Stimulated activated CD4-positive, alpha-beta T cell treated with anti-CD3 and anti-CD28 coated beads, Interleukin-1b, Interleukin-23, amount 100 ng/mL, for 1 hour (primary cell): ENCODE measurements around the gene NRXN2.
"Not testable (repeated sequence)": the region's sequence is repeated elsewhere in the genome, so short reads cannot be mapped to it uniquely, and the experiment has no call there.

Experiments used
- DNase-seq, 2 donors: peaks; one replicate each; pipeline ENCODE4 v3.0.0-alpha.2; 2020; ENCODE audit warnings: low read depth in 2 of 2

The NRXN2 gene

GRCh38 chr11:64675450-64676260 is 47.3 kb downstream of the NRXN2 start:
- DNase-seq: no peak

GRCh38 chr11:64674774-64675173 is 48.2 kb downstream of the NRXN2 start:
- DNase-seq: no peak

- DNase-seq: no peak
These were observed 49.7 kb downstream of the NRXN2 start for GRCh38 chr11:64673279-64673678.

DNA sequence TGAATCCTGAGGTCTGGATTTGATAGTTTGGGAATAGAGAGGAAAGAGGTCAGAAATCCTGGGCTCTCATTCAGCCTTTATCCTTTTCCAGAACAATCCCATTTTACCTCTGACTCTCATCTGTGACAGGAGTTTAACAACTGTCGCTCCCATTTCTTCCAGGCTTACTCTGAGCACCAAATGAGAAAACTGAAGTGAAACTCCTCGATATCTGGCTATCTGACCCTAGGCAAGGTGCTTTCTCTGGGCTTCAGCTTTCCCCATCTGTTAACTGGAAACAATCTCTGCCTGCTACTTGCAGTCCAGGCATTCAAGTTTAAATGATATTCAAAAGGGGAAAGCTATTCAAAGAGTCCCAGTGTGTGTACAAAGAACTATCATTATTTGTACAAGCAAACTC is 50.1 kb downstream of the NRXN2 start:
- no peak for DNase-seq

DNA sequence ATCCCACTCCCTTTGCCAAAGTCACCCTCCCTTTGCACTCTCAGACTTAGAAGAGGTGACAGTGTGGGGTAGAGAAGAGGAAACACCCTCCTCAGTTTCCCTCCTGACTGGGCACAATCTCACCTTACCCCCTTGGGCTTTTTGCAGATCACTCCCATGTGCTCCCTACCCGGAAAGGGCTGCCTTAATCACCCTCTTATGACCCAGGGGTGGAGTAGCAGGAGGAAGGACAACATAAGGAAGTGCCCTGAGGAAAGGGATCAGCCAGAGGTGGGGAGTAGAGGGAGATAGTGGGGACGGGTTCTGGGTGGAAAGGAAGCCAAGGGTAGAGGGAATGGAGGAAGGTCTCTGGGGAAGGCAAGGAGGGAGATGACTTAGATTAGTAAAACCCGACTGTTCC is 52.0 kb downstream of the NRXN2 start:
- DNase-seq: no peak

GRCh38 chr11:64667154-64667745 is 55.7 kb downstream of the NRXN2 start:
- DNase-seq: no peak

GRCh38 chr11:64665411-64665821 is 57.6 kb downstream of the NRXN2 start:
- no peak for DNase-seq

GRCh38 chr11:64664236-64664870 is 58.6 kb downstream of the NRXN2 start:
- DNase-seq: not testable (repeated sequence)

DNA sequence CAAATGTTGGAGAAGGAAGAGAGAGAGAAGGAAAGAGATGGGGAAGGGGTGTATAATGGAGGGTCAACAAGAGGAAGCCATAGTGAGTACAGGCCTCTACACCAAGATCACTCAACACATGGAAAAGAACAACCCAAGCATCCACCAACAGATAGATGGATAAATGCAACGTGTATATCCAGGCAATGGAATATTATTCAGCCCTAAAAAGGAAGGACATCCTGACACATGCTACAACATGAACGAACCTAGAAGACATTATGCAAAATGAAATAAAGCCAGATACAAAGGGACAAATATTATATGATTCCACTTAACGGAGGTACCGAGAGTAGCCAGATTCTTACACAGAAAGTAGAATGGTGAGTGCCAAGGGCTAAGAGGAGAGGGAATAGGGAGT is 59.3 kb downstream of the NRXN2 start:
- DNase-seq: no peak

DNA sequence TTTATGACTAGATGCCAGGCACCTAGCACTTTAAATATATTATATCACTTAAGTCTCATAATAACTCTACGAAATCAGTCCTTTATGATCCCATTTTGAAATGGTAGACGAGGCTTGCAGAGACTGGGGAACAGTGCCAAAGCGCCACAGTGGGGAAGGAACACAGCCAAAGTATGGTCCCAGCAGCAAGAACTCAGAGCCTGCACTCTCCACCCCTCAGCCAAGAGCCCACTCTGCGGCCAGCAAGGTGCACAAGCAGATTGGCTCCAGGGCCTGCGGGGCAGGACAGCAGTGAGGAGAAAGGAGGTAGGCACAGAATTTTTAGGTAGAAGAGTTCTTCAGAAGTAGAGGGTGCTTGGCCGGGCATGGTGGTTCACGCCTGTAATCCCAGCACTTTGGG is 61.4 kb downstream of the NRXN2 start:
- DNase-seq: no peak

GRCh38 chr11:64661146-64661545 is 61.9 kb downstream of the NRXN2 start:
- DNase-seq: no peak

DNA sequence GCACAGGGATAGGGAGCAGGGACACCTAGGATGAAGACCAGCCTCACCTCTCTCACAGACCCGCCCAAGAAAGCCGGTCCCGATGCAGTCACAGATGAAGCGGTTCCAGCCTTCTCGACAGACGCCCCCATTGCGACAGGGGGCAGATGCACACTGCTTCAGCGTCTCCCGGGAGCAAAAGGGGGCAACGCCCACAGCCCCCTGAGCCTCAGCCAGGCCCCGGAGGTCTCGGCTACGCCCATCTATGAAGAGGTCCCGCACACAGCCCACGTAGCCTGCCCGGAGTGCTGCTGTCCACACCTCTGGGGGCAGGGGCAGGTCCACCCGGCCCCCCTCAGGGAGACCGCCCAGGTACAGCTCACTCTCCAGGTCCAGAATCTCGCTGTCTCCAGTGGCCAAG is 62.3 kb downstream of the NRXN2 start:
- DNase-seq: no peak

DNA sequence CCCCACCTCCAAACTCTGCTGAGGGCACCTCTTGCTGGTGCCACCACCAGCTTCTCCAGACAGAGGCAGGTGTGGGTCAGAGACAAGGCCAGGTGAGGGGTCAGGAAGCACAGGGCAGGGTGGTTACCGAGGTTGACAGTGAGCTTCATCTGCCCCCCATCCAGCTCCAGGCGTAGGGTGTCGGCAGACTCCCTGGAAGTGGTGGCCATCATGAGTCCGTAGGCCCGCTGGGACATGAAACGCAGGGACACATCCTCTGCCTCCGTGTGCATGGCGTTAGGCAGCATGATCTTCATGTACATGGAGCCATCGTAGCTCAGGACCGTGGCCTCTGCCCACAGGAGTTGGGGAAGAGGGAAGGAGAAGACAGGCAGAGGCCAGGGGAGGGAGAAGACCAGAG is 62.8 kb downstream of the NRXN2 start:
- no peak for DNase-seq

DNA sequence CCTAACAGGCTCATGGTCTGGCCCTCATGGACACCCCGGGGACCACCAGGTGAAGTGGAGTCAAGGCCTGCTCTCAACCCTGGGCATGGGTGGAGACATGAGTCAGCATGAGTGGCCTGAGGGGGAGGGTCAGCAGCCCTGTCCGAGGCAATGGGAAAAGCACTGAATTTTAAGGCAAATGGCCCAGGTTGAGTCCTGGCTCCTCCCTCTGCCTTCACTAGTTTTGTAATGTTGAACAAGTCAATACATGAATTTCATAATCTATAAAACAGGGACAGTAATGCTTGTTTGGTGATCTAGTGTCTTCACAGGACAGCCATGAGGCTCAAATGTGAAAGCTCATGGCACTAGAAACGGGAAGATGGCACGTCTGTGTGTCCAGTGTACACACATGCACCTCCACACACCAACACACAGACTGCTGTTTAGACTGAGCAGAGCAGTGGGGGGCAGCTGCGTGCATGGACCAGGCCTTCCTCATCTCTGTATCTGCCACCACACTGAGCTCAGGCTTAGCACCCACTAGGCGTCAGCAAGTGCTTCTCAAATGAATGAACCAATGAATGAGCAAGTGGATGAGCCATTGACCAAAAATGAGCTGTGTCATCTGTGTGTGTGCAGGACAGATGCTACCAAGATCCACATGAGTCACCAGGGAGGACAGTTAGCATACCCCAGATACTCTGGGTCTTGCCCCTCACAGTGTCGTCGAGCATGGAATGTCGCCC is 63.4 kb downstream of the NRXN2 start:
- DNase-seq: no peak

DNA sequence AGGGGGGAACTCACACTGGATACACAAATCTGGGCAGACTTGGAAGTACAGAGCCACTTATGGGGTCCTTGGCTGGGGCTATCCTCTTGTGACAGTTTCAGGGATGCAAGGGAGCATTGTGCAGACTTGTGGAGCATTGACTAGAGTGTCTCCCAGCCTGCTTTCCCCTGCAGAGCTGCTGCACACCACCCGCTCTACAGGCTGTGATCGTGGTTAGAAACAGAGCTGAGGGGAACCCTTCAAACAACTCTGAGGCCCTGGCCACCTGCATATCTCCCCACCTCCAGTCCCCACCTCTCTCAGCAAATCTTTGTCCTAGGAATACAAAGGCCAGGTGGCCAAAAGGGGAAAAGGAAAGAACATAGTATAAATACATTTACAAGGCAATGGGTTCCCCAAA is 64.7 kb downstream of the NRXN2 start:
- no peak for DNase-seq

DNA sequence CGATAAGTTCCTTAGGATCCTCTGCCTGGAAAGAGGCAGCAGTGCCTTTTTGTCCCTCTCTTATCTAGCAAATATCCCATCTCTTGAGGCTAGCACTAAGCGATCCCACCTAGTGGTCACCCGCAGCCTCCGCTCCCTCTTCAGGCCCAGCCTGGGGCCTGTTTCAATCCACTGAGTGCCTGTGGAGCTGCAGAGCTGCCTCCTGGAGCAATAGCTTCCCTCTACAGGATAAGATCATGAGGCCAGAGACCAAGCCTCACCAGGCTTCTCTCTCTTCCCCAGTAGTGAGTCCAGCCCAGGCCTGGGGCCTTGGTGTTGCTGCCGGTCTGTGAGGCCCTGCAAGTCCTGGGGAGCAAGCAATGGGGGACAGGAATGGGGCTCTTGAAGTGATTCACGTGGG is 66.1 kb downstream of the NRXN2 start:
- DNase-seq: no peak

DNA sequence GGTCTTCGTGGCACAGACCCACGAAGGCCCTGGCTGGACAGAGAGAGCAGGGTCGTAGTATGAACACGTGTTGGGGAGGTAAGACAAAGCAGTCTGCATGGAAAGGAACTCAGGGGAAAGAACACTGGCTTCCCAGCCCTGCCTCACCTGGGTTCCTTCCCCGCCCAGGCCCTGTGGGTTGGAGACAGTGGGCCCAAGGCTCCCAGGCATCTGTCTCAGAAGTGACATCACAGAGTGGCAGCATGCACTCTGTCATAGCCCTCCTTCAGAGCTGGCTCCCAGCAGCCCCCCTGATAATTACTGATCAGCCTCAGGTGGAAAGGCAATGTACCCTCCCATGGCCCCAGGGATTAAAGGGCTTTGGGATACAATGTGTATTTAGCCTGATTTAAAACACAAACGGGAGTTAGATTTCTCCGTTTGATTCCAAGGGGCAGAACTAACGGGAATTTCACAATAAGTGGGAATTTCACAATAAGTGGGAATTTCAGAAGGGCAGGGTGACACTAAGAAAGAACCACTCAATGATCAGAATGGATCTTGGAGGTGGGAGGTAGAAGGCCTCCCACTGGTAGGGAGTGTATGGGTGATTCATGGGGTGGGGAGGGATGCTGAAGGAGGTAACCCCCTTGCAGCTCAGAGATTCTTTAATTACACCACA is 66.9 kb downstream of the NRXN2 start:
- DNase-seq: no peak

DNA sequence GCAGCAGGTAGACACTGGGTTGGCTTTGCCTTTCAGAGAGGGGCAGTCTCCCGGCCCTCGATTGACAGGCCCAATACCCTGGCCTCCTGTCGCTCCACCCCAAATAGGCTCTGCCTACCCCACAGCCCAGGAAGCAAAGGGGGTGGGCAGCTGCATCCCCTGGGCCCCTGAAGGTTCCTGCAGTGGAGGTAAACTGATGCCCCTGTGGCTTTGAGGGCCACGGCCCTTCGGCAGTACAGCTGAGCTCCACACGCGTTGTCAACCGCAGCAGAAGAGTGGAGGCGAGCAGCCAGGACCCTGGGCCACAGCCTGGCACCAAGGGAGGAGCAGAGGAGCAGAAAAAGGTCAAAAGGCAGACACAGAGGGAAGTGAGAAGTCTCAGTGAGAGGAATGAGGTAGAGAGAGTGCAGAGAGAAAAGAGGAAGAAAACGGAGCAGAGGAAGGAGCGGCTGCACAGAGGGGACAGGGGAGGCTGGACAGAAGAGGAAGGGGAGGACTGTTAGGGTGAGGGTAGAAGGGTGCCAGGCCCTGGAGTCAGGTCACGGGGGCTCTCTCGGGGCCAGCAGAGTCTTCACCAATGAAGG is 67.9 kb downstream of the NRXN2 start:
- no peak for DNase-seq

DNA sequence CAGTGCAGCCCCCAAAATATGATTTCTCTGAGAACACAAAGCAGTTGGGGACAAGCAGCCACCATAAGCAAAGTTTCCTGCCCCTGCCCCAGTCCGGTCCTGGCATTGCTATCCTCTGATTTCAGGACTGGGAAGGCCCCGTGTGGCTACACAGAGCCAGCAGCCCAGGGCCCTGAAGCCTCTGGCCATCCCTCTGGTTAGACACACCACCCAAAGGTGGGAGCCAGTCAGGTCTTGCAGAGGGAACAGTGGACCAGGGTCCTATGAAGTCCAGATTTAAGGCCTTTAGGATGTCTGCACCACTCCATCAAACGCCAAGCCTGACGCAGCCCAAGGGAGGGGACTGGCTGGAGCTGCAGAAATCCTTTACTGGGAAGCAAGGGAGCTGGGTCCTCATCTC is 68.6 kb downstream of the NRXN2 start:
- no peak for DNase-seq

DNA sequence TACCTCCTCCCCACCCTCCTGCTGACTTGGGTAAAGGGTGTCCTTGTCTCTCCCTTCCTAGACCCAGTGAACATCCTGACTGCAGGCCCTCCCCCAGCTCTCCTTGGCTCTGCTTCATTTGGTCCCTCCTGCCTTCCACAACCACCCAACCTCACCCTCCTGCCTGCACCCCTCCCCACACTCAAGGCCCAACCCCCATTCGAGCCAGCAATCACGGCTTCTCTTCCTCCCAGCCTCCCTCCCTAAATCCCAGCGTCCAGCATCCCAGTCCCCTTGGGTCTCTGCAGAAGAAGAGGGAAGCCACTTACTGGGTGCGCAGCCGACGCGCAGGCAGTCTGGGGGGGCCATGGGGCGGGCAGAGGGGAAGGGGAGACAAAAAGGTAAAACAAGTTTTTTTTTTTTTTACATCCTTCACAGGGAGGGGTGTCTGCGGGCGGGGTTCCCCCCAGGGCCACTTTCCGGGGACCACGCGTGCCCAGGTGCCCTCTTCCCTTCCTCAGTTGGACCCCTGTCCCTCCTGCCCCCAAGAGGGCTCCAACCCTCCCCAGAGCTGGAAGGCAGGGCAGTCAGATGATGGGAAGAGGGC is 69.5 kb downstream of the NRXN2 start:
- DNase-seq: no peak
